C4-2B (cell line): ENCODE measurements around the gene PRKG1.

ENCODE experiments used
- ZFX ChIP-seq: fragments of 450-650 bp; IDR thresholded peaks from 2 replicates; pipeline ENCODE4 v1.6.1; 2017
- TF ChIP-seq, protein P1 (sequence below): fragments of 450-650 bp; conservative IDR thresholded peaks from 2 replicates; pipeline ENCODE4 v1.5.1; 2017; ENCODE audit warnings: mild to moderate bottlenecking

DNA sequence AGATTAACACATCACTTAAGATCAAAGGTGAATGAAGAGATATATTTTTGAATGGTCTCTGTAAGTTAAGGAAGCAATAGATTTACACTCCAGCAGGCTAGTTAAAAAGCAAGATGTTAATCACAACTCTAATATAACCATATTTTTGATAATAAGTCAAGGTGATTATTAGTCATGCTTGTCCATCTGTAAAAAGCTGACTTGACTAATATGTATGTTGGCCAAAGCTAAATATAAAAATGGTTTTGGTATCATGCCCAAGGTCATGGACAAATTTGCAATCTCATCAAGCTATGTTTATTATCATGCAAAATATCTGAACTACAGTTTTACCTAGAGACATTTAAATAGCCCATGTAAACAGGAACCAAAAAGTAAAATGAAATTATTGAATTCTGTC is 727.7 kb downstream of the PRKG1 start:
- TF ChIP-seq, protein P1, sequence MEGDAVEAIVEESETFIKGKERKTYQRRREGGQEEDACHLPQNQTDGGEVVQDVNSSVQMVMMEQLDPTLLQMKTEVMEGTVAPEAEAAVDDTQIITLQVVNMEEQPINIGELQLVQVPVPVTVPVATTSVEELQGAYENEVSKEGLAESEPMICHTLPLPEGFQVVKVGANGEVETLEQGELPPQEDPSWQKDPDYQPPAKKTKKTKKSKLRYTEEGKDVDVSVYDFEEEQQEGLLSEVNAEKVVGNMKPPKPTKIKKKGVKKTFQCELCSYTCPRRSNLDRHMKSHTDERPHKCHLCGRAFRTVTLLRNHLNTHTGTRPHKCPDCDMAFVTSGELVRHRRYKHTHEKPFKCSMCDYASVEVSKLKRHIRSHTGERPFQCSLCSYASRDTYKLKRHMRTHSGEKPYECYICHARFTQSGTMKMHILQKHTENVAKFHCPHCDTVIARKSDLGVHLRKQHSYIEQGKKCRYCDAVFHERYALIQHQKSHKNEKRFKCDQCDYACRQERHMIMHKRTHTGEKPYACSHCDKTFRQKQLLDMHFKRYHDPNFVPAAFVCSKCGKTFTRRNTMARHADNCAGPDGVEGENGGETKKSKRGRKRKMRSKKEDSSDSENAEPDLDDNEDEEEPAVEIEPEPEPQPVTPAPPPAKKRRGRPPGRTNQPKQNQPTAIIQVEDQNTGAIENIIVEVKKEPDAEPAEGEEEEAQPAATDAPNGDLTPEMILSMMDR = no peak
- TF ChIP-seq ZFX = no peak
